SH-SY5Y (cell line): Measurements from ENCODE around the gene TMEM208.

Experiments
- GATA2 ChIP-seq: IDR thresholded peaks from 2 replicates; pipeline ENCODE4 v1.6.1; 2011; ENCODE audit warnings: mild to moderate bottlenecking, low read depth, low read length
- GATA3 ChIP-seq: IDR thresholded peaks from 2 replicates; pipeline ENCODE4 v1.6.1; 2011; ENCODE audit warnings: low read depth, mild to moderate bottlenecking, low read length, moderate library complexity

DNA sequence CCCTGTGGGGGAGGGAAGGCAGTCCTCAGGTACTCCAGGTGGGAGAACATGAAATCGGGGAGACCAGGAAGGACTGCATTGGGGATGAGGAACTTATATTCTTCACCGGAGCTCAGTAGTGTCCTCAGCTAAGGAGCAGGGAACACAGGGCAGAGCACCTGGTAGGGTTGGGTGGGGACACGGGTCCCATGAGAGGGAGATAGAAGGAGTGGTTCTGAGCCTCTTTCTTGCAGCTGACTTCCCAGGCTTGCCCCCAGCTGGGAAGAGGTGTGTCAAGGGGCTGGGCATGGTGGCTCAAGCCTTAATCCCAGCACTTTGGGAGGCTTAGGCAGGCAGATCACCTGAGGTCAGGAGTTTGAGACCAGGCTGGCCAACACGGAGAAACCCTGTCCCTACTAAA is 18.3 kb downstream of the TMEM208 start:
- TF ChIP-seq GATA2 (no peak), GATA3 (no peak)
